K562 (cell line): ENCODE measurements around the gene ARMH1. TPM values are rescaled to one million over a fixed set of nuclear protein-coding genes. Genes with fewer than 3 reads are reported as not detected.

Experiments
- ATAC-seq: fragments of 200-7000 bp; cut with Tn5 transposase; 3 replicates; pipeline ENCODE4 v1.9.1; 2020; ENCODE audit warnings: moderate library complexity
- BruUV-seq: library from RNA; stranded (reverse); fragments of 400-500 nt; replicated peaks from 2 replicates; lab custom pipeline; 2021; lab: Mats Ljungman, UMichigan
- CTCF ChIA-PET: fragments of 300-600 bp; formaldehyde crosslinking; extraction: SDS; loops from one replicate; lab custom pipeline; 2021; ENCODE audit warnings: low intra/inter-chr PET ratio; lab: Yijun Ruan, JAX
- POLR2A ChIA-PET: fragments of 300-600, 350-650 bp; sonication (Branson Sonifier 250); formaldehyde crosslinking; extraction: SDS; loops from one replicate; lab custom pipeline; 2021; ENCODE audit warnings: antibody characterized with exemption, inconsistent platforms; lab: Yijun Ruan, JAX
- DNase-seq, 4 experiments: peaks; one replicate each; pipeline versions ENCODE4 v3.0.0 to v3.0.0-alpha.2; 2011 to 2018; ENCODE audit warnings: low spot score in 3 of 4, mixed read lengths in 3 of 4; ENCODE audit errors: extremely low read depth in 1 of 4
- FAIRE-seq: peaks from 2 replicates; lab custom pipeline; 2011; peaks lifted over from hg19 to GRCh38; lab: Jason Lieb, UNC
- H2AFZ ChIP-seq: 2 replicates; pipeline ENCODE4 v1.6.0; 2011; ENCODE audit warnings: low read depth, low read length, control low read depth, inconsistent platforms
- H3K27ac ChIP-seq: fragments of 200-600 bp; 3 replicates; pipeline ENCODE4 v1.8.0; 2011; ENCODE audit warnings: low read depth, mild to moderate bottlenecking, control low read depth, inconsistent platforms, low read length, moderate library complexity, mixed read lengths; ENCODE audit errors: extremely low read depth
- H3K27me3 ChIP-seq, 2 experiments: fragments of 300-600 bp in 1 of 2; 2 replicates in 1 of 2; 3 replicates in 1 of 2; pipeline versions ENCODE4 v1.6.0 to v1.8.0; 2011; ENCODE audit warnings: inconsistent platforms in 2 of 2, low read length in 2 of 2, mild to moderate bottlenecking in 1 of 2, mixed read lengths in 1 of 2, moderate library complexity in 1 of 2; ENCODE audit not compliant: control insufficient read depth in 2 of 2, insufficient read depth in 2 of 2
- H3K36me3 ChIP-seq: fragments of 300-600 bp; 3 replicates; pipeline ENCODE4 v1.8.0; 2011; ENCODE audit warnings: mild to moderate bottlenecking, low read length, inconsistent platforms; ENCODE audit not compliant: control insufficient read depth, insufficient read depth
- H3K4me1 ChIP-seq, 2 experiments: fragments of 200-600 bp in 1 of 2; replicated peaks in 1 of 2; 2 replicates in 1 of 2; 3 replicates in 1 of 2; pipeline versions ENCODE4 v1.5.1 to v1.8.0; 2011; ENCODE audit warnings: inconsistent platforms in 2 of 2, low read length in 2 of 2, mild to moderate bottlenecking in 1 of 2, mixed read lengths in 1 of 2, moderate library complexity in 1 of 2; ENCODE audit not compliant: control insufficient read depth in 2 of 2, insufficient read depth in 2 of 2
- H3K4me2 ChIP-seq: 2 replicates; pipeline ENCODE4 v1.6.1; 2011; ENCODE audit warnings: low read length, control low read depth, inconsistent platforms, mixed read lengths; ENCODE audit not compliant: insufficient read depth
- H3K4me3 ChIP-seq: fragments of 200-600 bp; sonication (generic), shearing (Covaris generic); 2 replicates; pipeline ENCODE4 v1.5.1; 2016; ENCODE audit warnings: control low read depth, inconsistent platforms
- H3K79me2 ChIP-seq: fragments of 200-600 bp; 3 replicates; pipeline ENCODE4 v1.8.0; 2011; ENCODE audit warnings: low read length, inconsistent platforms; ENCODE audit not compliant: control insufficient read depth, insufficient read depth
- H3K9ac ChIP-seq, 2 experiments: 2 replicates each; pipeline versions ENCODE4 v1.6.0 to v1.6.1; 2011; ENCODE audit warnings: low read depth in 2 of 2, low read length in 2 of 2, control low read depth in 1 of 2, inconsistent platforms in 1 of 2, mild to moderate bottlenecking in 1 of 2, mixed read lengths in 1 of 2; ENCODE audit not compliant: insufficient read depth in 1 of 2
- H3K9me1 ChIP-seq: one replicate; pipeline ENCODE4 v1.6.0; 2011; ENCODE audit warnings: inconsistent platforms, mild to moderate bottlenecking, low read length, moderate library complexity; ENCODE audit not compliant: control insufficient read depth, insufficient read depth
- H3K9me3 ChIP-seq: replicated peaks from 2 replicates; pipeline ENCODE4 v1.5.1; 2011; ENCODE audit warnings: low read depth, low read length, inconsistent platforms; ENCODE audit not compliant: control insufficient read depth, insufficient read depth
- H4K20me1 ChIP-seq: replicated peaks from 2 replicates; pipeline ENCODE4 v1.6.1; 2011; ENCODE audit warnings: low read length, inconsistent platforms, mixed read lengths; ENCODE audit not compliant: control insufficient read depth, insufficient read depth
- CREM ChIP-seq: IDR thresholded peaks from 2 replicates; pipeline ENCODE4 v1.6.1; 2014; ENCODE audit warnings: antibody characterized with exemption, low read depth
- DPF2 ChIP-seq: fragments of 450-650 bp; IDR thresholded peaks from 2 replicates; pipeline ENCODE4 v1.6.1; 2016
- HIVEP1 ChIP-seq: fragments of 250-450 bp; sonication (Bioruptor Pico); IDR thresholded peaks from 2 replicates; pipeline ENCODE4 v1.4.0; 2020; ENCODE audit warnings: mild to moderate bottlenecking
- HNRNPL ChIP-seq: fragments of 200-400 bp; formaldehyde crosslinking; IDR thresholded peaks from 2 replicates; pipeline ENCODE4 v1.6.1; 2017; ENCODE audit warnings: low read depth, mild to moderate bottlenecking, low read length
- KLF16 ChIP-seq: IDR thresholded peaks from 2 replicates; pipeline ENCODE4 v1.6.1; 2016; ENCODE audit warnings: antibody characterized with exemption
- NEUROD1 ChIP-seq: fragments of 150-350 bp; IDR thresholded peaks from 2 replicates; pipeline ENCODE4 v1.6.1; 2014; ENCODE audit warnings: borderline replicate concordance, low read length, low read depth; ENCODE audit not compliant: partially characterized antibody
- NR1H2 ChIP-seq: sonication (generic); formaldehyde crosslinking; IDR thresholded peaks from 2 replicates; pipeline ENCODE4 v1.4.0; 2020; ENCODE audit warnings: mild to moderate bottlenecking, missing genetic modification reagents
- RHOXF2B ChIP-seq: fragments of 250-450 bp; sonication (Bioruptor Pico); conservative IDR thresholded peaks from 2 replicates; pipeline ENCODE4 v1.5.1; 2021
- SMARCB1 ChIP-seq: IDR thresholded peaks from 2 replicates; pipeline ENCODE4 v1.6.1; 2011; ENCODE audit warnings: improper control_type of control experiment, low read depth; ENCODE audit not compliant: insufficient read length
- SMC3 ChIP-seq: conservative IDR thresholded peaks from 2 replicates; pipeline ENCODE4 v1.6.1; 2011; ENCODE audit warnings: low read depth, low read length, improper control_type of control experiment; ENCODE audit not compliant: insufficient read depth
- TAF9B ChIP-seq: fragments of 450-650 bp; IDR thresholded peaks from 2 replicates; pipeline ENCODE4 v1.6.1; 2018; ENCODE audit warnings: mild to moderate bottlenecking; ENCODE audit not compliant: partially characterized antibody
- TCF7 ChIP-seq: sonication (generic); IDR thresholded peaks from 2 replicates; pipeline ENCODE4 v1.6.1; 2016; ENCODE audit warnings: antibody characterized with exemption, borderline replicate concordance
- TCF7L2 ChIP-seq: fragments of 150-350 bp; IDR thresholded peaks from 2 replicates; pipeline ENCODE4 v1.6.1; 2016; ENCODE audit warnings: low read depth, mild to moderate bottlenecking, low read length, moderate library complexity
- TOE1 ChIP-seq, 2 experiments: fragments of 450-650 bp in 1 of 2; sonication (generic) in 1 of 2; formaldehyde crosslinking in 1 of 2; IDR thresholded peaks; 2 replicates each; pipeline versions ENCODE4 v1.7.1 to v1.8.0; 2016 to 2022; ENCODE audit warnings: borderline replicate concordance in 2 of 2, mild to moderate bottlenecking in 2 of 2, antibody characterized with exemption in 1 of 2, inconsistent platforms in 1 of 2, low read depth in 1 of 2, missing genetic modification reagents in 1 of 2, moderate library complexity in 1 of 2
- ZKSCAN8 ChIP-seq: fragments of 200-800 bp; sonication (Bioruptor generic); IDR thresholded peaks from 2 replicates; pipeline ENCODE4 v1.6.1; 2016; ENCODE audit warnings: missing genetic modification characterization, missing compliant biosample characterization
- ZNF12 ChIP-seq: sonication (generic); formaldehyde crosslinking; IDR thresholded peaks from 2 replicates; pipeline ENCODE4 v1.4.0; 2020; ENCODE audit warnings: mild to moderate bottlenecking, missing genetic modification reagents
- ZNF184 ChIP-seq: sonication (generic); formaldehyde crosslinking; IDR thresholded peaks from 2 replicates; pipeline ENCODE4 v1.5.0; 2020; ENCODE audit warnings: missing genetic modification reagents
- ZNF586 ChIP-seq: fragments of 450-650 bp; formaldehyde crosslinking; conservative IDR thresholded peaks from 2 replicates; pipeline ENCODE4 v1.4.0; 2020; ENCODE audit warnings: mild to moderate bottlenecking, moderate library complexity
- WGBS: fragments of 100-300 bp; shearing (Covaris generic); methylation state at CpG from one replicate; pipeline ENCODE4 v1.1.6; 2016; ENCODE audit warnings: low coverage, mixed read lengths; ENCODE audit not compliant: insufficient coverage; ENCODE audit errors: missing lambda C conversion rate; 5-methylcytosine and 5-hydroxymethylcytosine counted together
- in situ Hi-C: fragments of 300-500 bp; cut with MboI; formaldehyde crosslinking; loops from 4 replicates; pipeline ENCODE4 v1.15.0; 2018; ENCODE audit warnings: inconsistent platforms, mixed read lengths
- intact Hi-C: fragments of 100-400 bp; cut with micrococcal nuclease; formaldehyde crosslinking; loops from 2 replicates; pipeline ENCODE4 v1.14.2; 2022
- polyA plus RNA-seq, 8 experiments: library from polyadenylated mRNA; depleted of rRNA in 4 of 8; stranded (reverse) in 5 of 8; unstranded in 3 of 8; fragments of >200 nt; fragmentation: Nextera tagmentation in 2 of 8; fragmentation: Illumina TruSeq in 1 of 8; extraction: Ambion mirVana in 2 of 8; extraction: Trizol in 1 of 8; gene quantifications; 2 replicates each; pipeline versions ENCODE4 v1.2.1 to v1.2.3, GENCODE V29; 2011 to 2014; ENCODE audit warnings: inconsistent platforms in 1 of 8, missing spikeins in 1 of 8
- total RNA-seq, 7 experiments: library from RNA; depleted of rRNA in 6 of 7; stranded (reverse); fragments of >200 nt in 6 of 7; fragmentation: Illumina TruSeq in 2 of 7; extraction: Trizol in 2 of 7; gene quantifications; 2 replicates each; pipeline versions ENCODE4 v1.2.1 to v1.2.3, GENCODE V29; 2011 to 2021; ENCODE audit warnings: low replicate concordance in 1 of 7
- TF ChIP-seq, protein P1 (sequence below): fragments of 250-450 bp; sonication (Bioruptor Pico); IDR thresholded peaks from 2 replicates; pipeline ENCODE4 v1.6.1; 2021; ENCODE audit warnings: mild to moderate bottlenecking
- TF ChIP-seq, protein P2 (sequence below): fragments of 450-650 bp; IDR thresholded peaks from 2 replicates; pipeline ENCODE4 v1.6.1; 2016; ENCODE audit warnings: borderline replicate concordance

The ARMH1 gene
- total and polyA plus RNA-seq, 9 of the 15 experiments (the other 6 are each of a cell fraction or from before 2014, with no cell fraction given): 0.41 TPM; not detected in 8

DNA sequence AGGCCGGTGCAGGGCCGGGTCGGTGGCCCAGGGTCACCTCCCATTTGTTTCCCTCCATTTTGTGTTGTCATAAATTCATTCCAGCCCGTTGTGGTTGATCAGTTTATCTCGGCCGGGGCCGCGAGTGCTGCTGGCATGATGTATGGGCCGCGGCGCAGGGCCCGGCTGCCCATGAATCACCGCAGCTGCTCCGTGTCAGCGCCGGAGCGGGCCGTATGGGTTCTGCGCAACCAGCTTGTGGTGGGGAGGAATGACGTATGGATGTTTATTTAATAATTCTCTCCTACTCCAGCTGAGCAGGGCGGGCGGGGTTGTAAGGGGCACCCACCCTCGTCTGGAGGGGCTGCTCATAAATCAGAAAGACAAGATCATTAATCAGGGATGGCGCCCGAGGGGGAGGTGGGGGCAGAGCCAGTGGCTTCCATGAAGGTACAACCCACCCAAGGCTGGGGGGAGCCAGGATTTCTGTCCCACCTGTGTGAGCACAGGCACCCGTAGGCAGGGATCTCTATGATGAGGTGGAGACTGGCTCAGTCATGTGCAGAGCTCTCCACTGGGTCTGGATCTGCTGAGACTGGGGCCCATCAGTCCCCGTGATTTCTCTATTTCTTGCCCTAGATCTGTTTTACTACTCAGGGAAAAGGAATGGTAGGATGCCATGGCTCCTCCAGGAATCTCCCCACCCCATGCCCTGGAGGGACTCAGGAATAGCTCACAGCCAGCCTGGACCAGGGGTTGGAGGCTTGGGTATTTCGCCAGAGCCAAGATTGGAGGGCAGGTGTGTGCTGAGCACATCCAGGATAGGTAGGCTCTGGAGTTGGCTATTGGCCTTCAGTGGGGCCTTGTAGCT lies 28.0 kb upstream of the ARMH1 start:
- peaks cover 0 to 19% of the 10 kb centered on the region in 2 experiments; a peak in 2 of 5 replicates for H3K4me1 ChIP-seq
- in situ Hi-C loops (no loop called here), intact Hi-C loops (no loop called here)
- no peaks in the 10 kb centered on the region for H3K79me2 ChIP-seq
- TF ChIP-seq HIVEP1 (no peak), RHOXF2B (no peak), TOE1 (IDR thresholded peaks at IDR 0.05; ENCODE audit: borderline replicate concordance) (no peak), TOE1 (CRISPR knock-in tag; IDR thresholded peaks at IDR 0.05; ENCODE audit: borderline replicate concordance, low read depth) (no peak), SMARCB1 (no peak), ZNF184 (CRISPR knock-in tag) (no peak), TCF7 (no peak), ZNF586 (no peak), NEUROD1 (no peak), HNRNPL (no peak), TCF7L2 (no peak), NR1H2 (CRISPR knock-in tag) (no peak), SMC3 (no peak), TAF9B (no peak), CREM (no peak), ZNF12 (CRISPR knock-in tag) (no peak), ZKSCAN8 (CRISPR knock-in tag) (no peak), KLF16 (no peak), DPF2 (no peak)
- TF ChIP-seq, protein P1, sequence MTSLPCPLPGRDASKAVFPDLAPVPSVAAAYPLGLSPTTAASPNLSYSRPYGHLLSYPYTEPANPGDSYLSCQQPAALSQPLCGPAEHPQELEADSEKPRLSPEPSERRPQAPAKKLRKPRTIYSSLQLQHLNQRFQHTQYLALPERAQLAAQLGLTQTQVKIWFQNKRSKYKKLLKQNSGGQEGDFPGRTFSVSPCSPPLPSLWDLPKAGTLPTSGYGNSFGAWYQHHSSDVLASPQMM (CRISPR knock-in tag): no peak
- TF ChIP-seq, protein P2, sequence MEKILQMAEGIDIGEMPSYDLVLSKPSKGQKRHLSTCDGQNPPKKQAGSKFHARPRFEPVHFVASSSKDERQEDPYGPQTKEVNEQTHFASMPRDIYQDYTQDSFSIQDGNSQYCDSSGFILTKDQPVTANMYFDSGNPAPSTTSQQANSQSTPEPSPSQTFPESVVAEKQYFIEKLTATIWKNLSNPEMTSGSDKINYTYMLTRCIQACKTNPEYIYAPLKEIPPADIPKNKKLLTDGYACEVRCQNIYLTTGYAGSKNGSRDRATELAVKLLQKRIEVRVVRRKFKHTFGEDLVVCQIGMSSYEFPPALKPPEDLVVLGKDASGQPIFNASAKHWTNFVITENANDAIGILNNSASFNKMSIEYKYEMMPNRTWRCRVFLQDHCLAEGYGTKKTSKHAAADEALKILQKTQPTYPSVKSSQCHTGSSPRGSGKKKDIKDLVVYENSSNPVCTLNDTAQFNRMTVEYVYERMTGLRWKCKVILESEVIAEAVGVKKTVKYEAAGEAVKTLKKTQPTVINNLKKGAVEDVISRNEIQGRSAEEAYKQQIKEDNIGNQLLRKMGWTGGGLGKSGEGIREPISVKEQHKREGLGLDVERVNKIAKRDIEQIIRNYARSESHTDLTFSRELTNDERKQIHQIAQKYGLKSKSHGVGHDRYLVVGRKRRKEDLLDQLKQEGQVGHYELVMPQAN: no peak
- H3K27ac ChIP-seq: no peak overlapping the region
- FAIRE-seq (no peak), ATAC-seq (no peak), DNase-seq (no peak)
- no peaks in the 10 kb centered on the region for H3K27me3 ChIP-seq
- no peaks in the 10 kb centered on the region for H3K9me3 ChIP-seq
- no peak overlapping the region for H2AFZ ChIP-seq
- H3K4me2 ChIP-seq: no peak overlapping the region
- H3K4me3 ChIP-seq: no peak overlapping the region
- BruUV-seq: no TSS peak
- ChIA-PET POLR2A (interaction anchor here (0.6 to 17.6 kb wide), 9 partner anchors 12 to 91 kb away, joined by 3 to 328 read pairs (median 4); partner anchors contain the start of genes ARMH1 and TMEM53), CTCF (no interaction called here)
- peaks cover 5% of the 10 kb centered on the region; the same call in 1 of the 2 replicates for H4K20me1 ChIP-seq
- H3K9ac ChIP-seq: 0 out of 4 replicates have a peak overlapping the region, but pooled peaks of 1 of the 2 experiments have one; percentile 23
- no peaks in the 10 kb centered on the region for H3K9me1 ChIP-seq
- WGBS: 84% methylated on average over 25 of the region's 28 CpGs
- peaks cover 99% of the 10 kb centered on the region; the same call in 2 of the 3 replicates for H3K36me3 ChIP-seq
